Liver (tissue), 10 donors: ENCODE measurements around the gene BIRC6. TPM values are rescaled to one million over a fixed set of nuclear protein-coding genes. Genes with fewer than 3 reads are reported as not detected.

ENCODE experiments used
- DNase-seq: peaks from one replicate; pipeline ENCODE4 v3.0.0-alpha.2; 2017; ENCODE audit warnings: low spot score
- H3K27ac ChIP-seq, 2 donors: one replicate each; pipeline ENCODE4 v1.7.0; 2013; ENCODE audit warnings: inconsistent platforms in 2 of 2, low read length in 2 of 2, control low read depth in 1 of 2, low read depth in 1 of 2, mild to moderate bottlenecking in 1 of 2
- H3K27me3 ChIP-seq, 4 donors: one replicate each; pipeline versions ENCODE4 v1.6.1 to v1.7.0; 2013; ENCODE audit warnings: low read length in 3 of 4, inconsistent platforms in 1 of 4, mild to moderate bottlenecking in 1 of 4, moderate library complexity in 1 of 4; ENCODE audit not compliant: control insufficient read depth in 4 of 4, insufficient read depth in 4 of 4
- H3K36me3 ChIP-seq, 4 donors: one replicate each; pipeline versions ENCODE4 v1.6.1 to v1.7.0; 2013; ENCODE audit warnings: low read length in 3 of 4, mild to moderate bottlenecking in 3 of 4, low read depth in 1 of 4, moderate library complexity in 1 of 4; ENCODE audit not compliant: control insufficient read depth in 4 of 4, insufficient read depth in 3 of 4
- H3K4me1 ChIP-seq, 4 donors: one replicate each; pipeline versions ENCODE4 v1.6.1 to v1.7.0; 2013; ENCODE audit warnings: low read length in 3 of 4, mild to moderate bottlenecking in 3 of 4, moderate library complexity in 1 of 4; ENCODE audit not compliant: control insufficient read depth in 4 of 4, insufficient read depth in 4 of 4
- H3K4me3 ChIP-seq, 3 donors: one replicate each; pipeline versions ENCODE4 v1.6.1 to v1.7.0; 2013; ENCODE audit warnings: low read length in 3 of 3, control low read depth in 1 of 3, low read depth in 1 of 3, mild to moderate bottlenecking in 1 of 3
- H3K9ac ChIP-seq, 2 donors: one replicate each; pipeline ENCODE4 v1.7.0; 2013; ENCODE audit warnings: low read length in 2 of 2, mild to moderate bottlenecking in 2 of 2, moderate library complexity in 2 of 2, control low read depth in 1 of 2, low read depth in 1 of 2
- H3K9me3 ChIP-seq, 4 donors: one replicate each; pipeline versions ENCODE4 v1.6.1 to v1.7.0; 2013; ENCODE audit warnings: low read length in 3 of 4; ENCODE audit not compliant: control insufficient read depth in 4 of 4
- EGR1 ChIP-seq, 2 donors: IDR thresholded peaks; 2 replicates each; pipeline ENCODE4 v1.6.1; 2016 to 2018; ENCODE audit warnings: antibody characterized with exemption in 2 of 2, low read depth in 2 of 2
- FOXA2 ChIP-seq: IDR thresholded peaks from 2 replicates; pipeline ENCODE4 v1.6.1; 2016; ENCODE audit warnings: antibody characterized with exemption
- HNF4A ChIP-seq, 2 donors: conservative IDR thresholded peaks; 2 replicates each; pipeline ENCODE4 v1.6.1; 2016; ENCODE audit warnings: antibody characterized with exemption in 2 of 2, mild to moderate bottlenecking in 2 of 2
- JUND ChIP-seq, 2 donors: IDR thresholded peaks; 2 replicates each; pipeline ENCODE4 v1.6.1; 2016; ENCODE audit warnings: antibody characterized with exemption in 2 of 2
- RAD21 ChIP-seq, 2 donors: IDR thresholded peaks; 2 replicates each; pipeline ENCODE4 v1.6.1; 2016; ENCODE audit warnings: antibody characterized with exemption in 2 of 2, mild to moderate bottlenecking in 2 of 2
- RXRA ChIP-seq, 2 donors: IDR thresholded peaks; 2 replicates each; pipeline ENCODE4 v1.6.1; 2017 to 2018; ENCODE audit warnings: antibody characterized with exemption in 2 of 2, mild to moderate bottlenecking in 1 of 2
- SP1 ChIP-seq: IDR thresholded peaks from 2 replicates; pipeline ENCODE4 v1.6.1; 2018; ENCODE audit warnings: antibody characterized with exemption, mild to moderate bottlenecking
- TAF1 ChIP-seq: conservative IDR thresholded peaks from 2 replicates; pipeline ENCODE4 v1.6.1; 2016; ENCODE audit warnings: antibody characterized with exemption, mild to moderate bottlenecking
- WGBS: extraction: QIAGEN DNeasy Blood & Tissue Kit; methylation state at CpG from one replicate; pipeline ENCODE4 v1.1.7; 2013; 5-methylcytosine and 5-hydroxymethylcytosine counted together
- polyA plus RNA-seq, 2 donors: library from polyadenylated mRNA; stranded (reverse) in 1 of 2; unstranded in 1 of 2; fragments of 200-250 nt in 1 of 2; fragments of >200 nt in 1 of 2; fragmentation: Nextera tagmentation in 1 of 2; extraction: Ambion mirVana in 1 of 2; gene quantifications; one replicate each; pipeline versions ENCODE4 v1.2.1 to v1.2.3, GENCODE V29; 2013 to 2015
- small RNA-seq: library from RNA; depleted of rRNA; stranded (forward); fragments of <200 nt; gene quantifications from one replicate; pipeline ENCODE3, GENCODE V24; 2014
- total RNA-seq, 2 donors: library from RNA; depleted of rRNA; stranded (reverse); fragments of >200 nt; gene quantifications; one replicate each; pipeline ENCODE4 v1.2.3, GENCODE V29; 2014
- TF ChIP-seq, protein P1 (sequence below): IDR thresholded peaks from 2 replicates; pipeline ENCODE4 v1.6.1; 2016; ENCODE audit warnings: antibody characterized with exemption
- donor health status: healthy.
- donor health status: healthy.
- donor health status: healthy.
- donor health status: healthy.
- donor health status: healthy.

BIRC6 gene
- total and polyA plus RNA-seq, 4 donors = 11.1 to 171 (median 45.2) TPM

DNA sequence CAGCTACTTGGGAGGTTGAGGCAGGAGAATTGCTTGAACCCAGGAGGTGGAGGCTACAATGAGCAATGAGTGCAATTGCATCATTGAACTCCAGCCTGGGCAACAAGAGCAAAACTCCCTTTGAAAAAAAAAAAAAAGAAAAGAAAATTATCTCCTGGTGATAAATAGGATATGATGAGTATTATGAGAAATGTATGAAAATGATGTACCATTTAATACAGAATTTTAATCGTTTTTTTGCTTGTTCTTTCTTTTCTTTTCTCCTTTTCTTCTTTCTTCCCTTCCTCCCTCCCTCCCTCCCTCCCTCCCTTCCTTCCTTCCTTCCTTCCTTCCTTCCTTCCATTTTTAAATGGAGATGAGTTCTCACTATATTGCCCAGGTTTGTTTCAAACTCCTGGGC is 311.4 kb downstream of the BIRC6 start:
- no peak overlapping the region for H3K27ac ChIP-seq
- H3K36me3 ChIP-seq = peaks cover 0 to 9% (median 4%) of the 10 kb centered on the region in 4 donors
- no peaks in the 10 kb centered on the region for H3K4me1 ChIP-seq
- no peaks in the 10 kb centered on the region for H3K9me3 ChIP-seq
- no peak overlapping the region for H3K4me3 ChIP-seq
- 93% methylated on average over 1 of the region's 1 CpG for whole genome bisulfite sequencing
- H3K9ac ChIP-seq = no peak overlapping the region
- H3K27me3 ChIP-seq = no peaks in the 10 kb centered on the region
- TF ChIP-seq SP1 (no peak), RAD21 (IDR thresholded peaks at IDR 0.05) (no peak), TAF1 (no peak), FOXA2 (no peak), JUND (IDR thresholded peaks at IDR 0.05) (no peak), HNF4A (conservative IDR thresholded peaks at IDR 0.05) (no peak), EGR1 (IDR thresholded peaks at IDR 0.05; ENCODE audit: low read depth in 2 of 2) (no peak), RXRA (IDR thresholded peaks at IDR 0.05) (no peak)
- TF ChIP-seq, protein P1, sequence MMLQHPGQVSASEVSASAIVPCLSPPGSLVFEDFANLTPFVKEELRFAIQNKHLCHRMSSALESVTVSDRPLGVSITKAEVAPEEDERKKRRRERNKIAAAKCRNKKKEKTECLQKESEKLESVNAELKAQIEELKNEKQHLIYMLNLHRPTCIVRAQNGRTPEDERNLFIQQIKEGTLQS = no peak
- no peak for DNase-seq

Small RNA genes within 50 kb of the gene (small RNA-seq; reads per million reads assigned to genes)
- gene MIR4765 (not detected), gene MIR558 (not detected)

Other genes starting within 250 kb of the BIRC6 start
- 10 to 100 TPM; 17.4 to 19.4 TPM for gene SLC30A6, start 191.2 kb upstream of the BIRC6 start, total RNA-seq
- gene SLC30A6, start 191.2 kb upstream of the BIRC6 start, polyA plus RNA-seq = 1 to 10 TPM; 3.8 to 5.9 TPM
- gene NLRC4, start 92.1 kb upstream of the BIRC6 start, total RNA-seq = 1 to 10 TPM; 2.1 to 2.9 TPM
- under 1 TPM; 0.82 to 0.99 TPM for gene NLRC4, start 92.1 kb upstream of the BIRC6 start, polyA plus RNA-seq
- 10 to 100 TPM; 12.0 to 16.8 TPM for gene YIPF4, start 79.1 kb upstream of the BIRC6 start, total RNA-seq
- 10 to 100 TPM; 11.6 to 38.4 TPM for gene YIPF4, start 79.1 kb upstream of the BIRC6 start, polyA plus RNA-seq